ENCODE results near the gene HMG20A.

The HMG20A gene

DNA sequence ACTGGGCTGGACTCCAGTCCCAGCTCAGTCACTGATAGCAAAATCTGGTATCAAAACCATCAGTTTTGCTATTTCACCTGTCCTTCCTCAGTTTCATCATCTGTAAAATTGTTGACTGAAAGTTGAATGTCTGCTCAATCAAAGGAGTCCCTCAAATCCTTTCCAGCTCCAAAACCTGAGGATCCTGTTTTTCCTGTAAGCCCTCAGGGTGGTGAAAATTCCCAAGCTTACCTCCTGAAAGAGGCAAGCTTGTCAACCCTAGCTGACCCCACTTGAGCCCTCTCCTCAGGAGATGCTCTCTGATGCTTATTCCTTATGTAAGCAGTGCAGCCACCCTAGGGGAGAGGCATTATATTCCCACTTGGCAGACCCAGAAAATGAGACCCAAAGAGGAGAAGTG is 82.6 kb downstream of the HMG20A start:
- TF ChIP-seq JUND (IDR thresholded peaks at IDR 0.05; ENCODE audit: low read depth): no peak
- in situ Hi-C loops (cut with HindIII; ENCODE audit: low pct_unique_long_range_greater_than_20kb, low sequenced_read_pairs): no loop called here
- DNase-seq (ENCODE audit: low read depth in 1 of 2, low spot score in 1 of 2): peak in 1 of 2 experiments; percentile 84

DNA sequence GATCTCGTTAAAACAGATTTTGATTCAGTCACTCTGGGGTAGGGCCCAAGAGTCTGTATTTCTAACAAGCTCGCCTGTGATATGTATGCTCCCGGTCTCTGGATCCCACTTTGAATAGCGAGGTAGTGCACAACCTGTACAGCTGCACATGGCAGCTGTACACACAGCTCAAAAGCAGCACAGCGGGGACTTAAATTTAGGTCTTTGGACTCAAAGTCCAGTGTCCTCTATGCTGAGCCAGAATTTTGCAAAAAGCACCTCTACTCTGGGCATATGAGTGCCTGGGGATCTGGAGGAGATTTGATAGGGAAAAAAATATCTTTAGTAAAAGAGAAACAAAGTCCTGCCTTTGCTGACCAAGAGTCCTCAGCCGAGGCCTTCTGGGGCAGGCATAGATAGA is 83.1 kb downstream of the HMG20A start:
- in situ Hi-C loops (cut with HindIII; ENCODE audit: low pct_unique_long_range_greater_than_20kb, low sequenced_read_pairs): no loop called here
- no peak for DNase-seq (ENCODE audit: low read depth in 1 of 2, low spot score in 1 of 2)
- no peak for TF ChIP-seq JUND (IDR thresholded peaks at IDR 0.05; ENCODE audit: low read depth)

DNA sequence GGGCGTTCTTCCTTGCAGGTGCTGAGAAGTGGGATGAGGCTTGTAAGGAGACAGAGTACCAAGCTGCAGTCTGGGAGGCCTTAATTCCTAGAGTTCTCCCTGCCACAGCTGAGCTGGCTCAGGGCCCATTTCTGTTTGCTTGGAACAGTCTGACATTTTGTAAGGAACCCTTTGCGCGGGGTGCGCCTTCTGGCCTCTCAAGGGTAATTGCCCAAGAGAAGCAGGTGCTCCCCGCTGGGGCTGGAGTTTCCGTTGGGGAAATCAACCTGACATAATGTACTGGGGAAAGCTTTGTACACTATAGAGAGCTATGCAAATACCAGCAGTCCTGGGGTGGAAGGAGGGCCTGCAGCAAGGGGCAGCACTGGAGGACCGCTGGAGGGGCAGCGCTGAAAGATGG is 83.6 kb downstream of the HMG20A start:
- in situ Hi-C loops (cut with HindIII; ENCODE audit: low pct_unique_long_range_greater_than_20kb, low sequenced_read_pairs): no loop called here
- DNase-seq (ENCODE audit: low read depth in 1 of 2, low spot score in 1 of 2): peak in 1 of 2 experiments; percentile 85
- no peak for TF ChIP-seq JUND (IDR thresholded peaks at IDR 0.05; ENCODE audit: low read depth)

DNA sequence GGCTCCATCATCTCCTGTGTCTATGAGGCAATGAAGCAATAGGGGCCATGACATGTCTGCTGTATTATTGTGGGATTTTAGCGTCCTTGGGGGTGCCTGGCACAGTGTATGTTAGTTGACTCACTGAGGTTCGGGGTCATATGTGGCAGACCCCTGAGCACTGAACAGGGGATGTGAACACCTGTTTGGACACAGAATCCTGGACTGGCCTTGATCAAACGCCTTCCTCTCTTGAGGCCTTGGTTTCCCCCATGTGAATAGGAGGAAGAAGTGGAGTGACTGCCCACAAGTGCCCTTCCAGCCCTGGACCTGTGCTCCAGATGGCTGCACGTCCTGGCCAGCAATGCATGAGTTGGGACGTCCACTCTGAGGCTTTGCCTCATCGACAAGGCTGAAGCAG is 84.2 kb downstream of the HMG20A start:
- in situ Hi-C loops (cut with HindIII; ENCODE audit: low pct_unique_long_range_greater_than_20kb, low sequenced_read_pairs): no loop called here
- no peak for DNase-seq (ENCODE audit: low read depth in 1 of 2, low spot score in 1 of 2)
- TF ChIP-seq JUND (IDR thresholded peaks at IDR 0.05; ENCODE audit: low read depth): no peak

DNA sequence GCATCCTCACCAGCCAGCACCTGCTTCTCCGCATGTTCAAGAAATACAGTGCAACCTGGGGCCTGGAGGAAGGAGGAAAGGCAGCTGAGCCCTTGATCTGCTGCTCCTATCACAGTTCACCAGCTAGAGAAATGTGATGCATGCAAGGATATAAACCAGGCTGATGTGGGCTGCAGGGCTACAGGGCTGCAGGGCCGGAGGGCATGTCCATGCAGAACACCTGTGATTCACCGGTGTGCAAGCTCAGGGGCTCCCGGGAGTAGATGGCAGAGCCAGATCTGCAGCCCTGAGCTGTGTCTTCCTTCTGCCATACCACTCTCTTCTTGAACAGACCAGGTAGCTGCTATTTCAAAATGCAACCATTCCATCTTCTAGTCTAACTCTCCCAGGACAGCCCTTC is 84.9 kb downstream of the HMG20A start:
- in situ Hi-C loops (cut with HindIII; ENCODE audit: low pct_unique_long_range_greater_than_20kb, low sequenced_read_pairs): no loop called here
- TF ChIP-seq JUND (IDR thresholded peaks at IDR 0.05; ENCODE audit: low read depth): no peak
- no peak for DNase-seq (ENCODE audit: low read depth in 1 of 2, low spot score in 1 of 2)

DNA sequence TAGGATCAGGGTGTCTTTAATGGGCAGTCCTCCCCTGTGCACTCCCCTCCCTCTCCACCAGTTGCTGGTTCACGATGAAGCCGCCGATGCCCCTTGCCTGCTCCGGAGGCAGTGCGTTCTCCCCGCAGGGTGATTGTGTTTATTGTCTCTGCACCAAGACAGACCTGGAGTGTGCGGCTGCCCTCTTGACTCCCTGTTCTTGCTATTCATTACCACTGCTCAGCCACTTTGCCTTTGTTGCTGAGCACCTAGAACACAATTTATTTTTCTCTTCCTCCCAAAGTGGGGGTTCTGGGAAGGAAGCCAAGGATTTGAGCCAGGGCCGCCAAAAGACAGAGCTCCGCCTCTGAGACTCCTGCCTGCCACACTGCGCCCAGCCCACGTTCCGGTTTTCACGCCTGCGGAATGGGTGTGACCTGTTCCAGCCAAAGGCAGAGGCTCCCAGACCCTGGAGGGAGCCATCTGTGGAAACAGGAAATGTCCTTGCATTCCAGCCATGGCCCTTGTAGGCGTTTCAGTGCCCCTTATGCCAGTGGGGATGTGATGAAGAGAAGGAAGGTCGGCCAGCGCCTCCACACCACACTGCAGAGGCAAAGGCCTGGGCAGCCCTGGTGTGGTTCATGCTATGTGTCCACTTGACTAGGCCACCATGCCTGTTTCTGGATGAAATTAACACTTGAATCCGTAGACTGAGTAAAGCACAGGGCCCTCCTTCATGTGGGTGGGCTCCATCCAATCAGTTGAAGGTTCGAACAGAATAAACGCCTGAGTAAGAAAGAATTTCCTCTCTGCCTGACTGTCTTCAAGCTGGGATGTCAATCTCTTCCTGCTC is 85.8 kb downstream of the HMG20A start:
- in situ Hi-C loops (cut with HindIII; ENCODE audit: low pct_unique_long_range_greater_than_20kb, low sequenced_read_pairs): no loop called here
- DNase-seq (ENCODE audit: low read depth in 1 of 2, low spot score in 1 of 2): no peak
- no peak for TF ChIP-seq JUND (IDR thresholded peaks at IDR 0.05; ENCODE audit: low read depth)

DNA sequence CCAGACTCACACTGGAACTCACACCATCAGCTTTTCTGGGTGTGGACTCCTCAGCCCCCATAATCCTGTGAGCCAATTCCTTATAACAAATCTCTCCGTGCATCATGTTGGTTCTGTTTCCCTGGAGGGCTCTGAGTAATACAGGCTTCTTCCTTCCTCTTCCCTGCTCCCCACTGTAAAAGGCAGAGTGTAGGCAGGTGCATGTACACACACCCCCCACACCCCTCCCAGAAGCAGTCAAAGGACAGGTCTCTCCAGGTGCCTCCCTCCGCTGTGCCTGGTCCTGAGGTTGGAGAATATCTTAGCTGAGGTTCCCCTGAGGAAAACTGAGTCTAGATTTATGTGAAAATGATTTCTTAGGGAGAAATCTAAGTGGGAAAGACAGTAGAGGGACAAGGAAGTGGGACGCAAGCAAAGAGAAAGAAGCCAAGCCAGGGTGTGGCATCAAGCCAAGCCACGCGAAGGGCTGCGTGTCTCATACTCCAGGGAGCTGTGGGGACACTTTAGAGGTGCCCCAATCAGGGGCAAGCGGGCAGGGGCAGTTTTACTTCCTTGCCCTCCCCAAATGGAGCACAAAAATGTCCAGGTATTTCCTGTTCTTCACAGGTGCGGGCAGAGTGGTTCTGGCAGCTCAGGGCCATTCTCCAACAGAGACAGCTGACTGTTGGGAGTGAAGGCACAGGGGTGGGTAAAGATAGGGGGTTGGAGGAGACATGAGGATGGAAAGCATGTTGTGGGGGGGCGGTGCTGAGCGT is 86.6 kb downstream of the HMG20A start:
- TF ChIP-seq JUND (IDR thresholded peaks at IDR 0.05; ENCODE audit: low read depth): no peak
- in situ Hi-C loops (cut with HindIII; ENCODE audit: low pct_unique_long_range_greater_than_20kb, low sequenced_read_pairs): no loop called here
- DNase-seq (ENCODE audit: low read depth in 1 of 2, low spot score in 1 of 2): peak in 1 of 2 experiments; percentile 52

DNA sequence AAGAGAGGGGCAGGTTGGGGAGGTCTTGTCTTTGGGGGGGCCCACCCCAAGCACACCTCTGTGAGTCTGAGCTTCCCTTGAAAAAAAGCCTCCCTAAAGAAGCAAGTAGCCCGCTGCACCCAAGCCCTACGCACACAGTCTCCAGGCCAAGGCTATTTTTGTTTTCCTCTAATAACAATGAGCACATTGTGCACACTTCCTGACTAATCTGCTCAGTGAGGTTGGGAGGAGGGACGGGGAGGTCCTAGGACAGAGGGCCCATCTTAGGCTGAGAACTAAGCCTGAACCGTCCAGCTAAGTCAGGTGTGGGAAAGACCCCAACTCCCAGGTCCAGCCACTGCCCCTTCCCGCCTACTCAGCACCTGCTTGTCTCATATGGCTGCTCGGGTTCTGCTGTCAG is 87.2 kb downstream of the HMG20A start:
- in situ Hi-C loops (cut with HindIII; ENCODE audit: low pct_unique_long_range_greater_than_20kb, low sequenced_read_pairs): no loop called here
- TF ChIP-seq JUND (IDR thresholded peaks at IDR 0.05; ENCODE audit: low read depth): no peak
- DNase-seq (ENCODE audit: low read depth in 1 of 2, low spot score in 1 of 2): no peak

DNA sequence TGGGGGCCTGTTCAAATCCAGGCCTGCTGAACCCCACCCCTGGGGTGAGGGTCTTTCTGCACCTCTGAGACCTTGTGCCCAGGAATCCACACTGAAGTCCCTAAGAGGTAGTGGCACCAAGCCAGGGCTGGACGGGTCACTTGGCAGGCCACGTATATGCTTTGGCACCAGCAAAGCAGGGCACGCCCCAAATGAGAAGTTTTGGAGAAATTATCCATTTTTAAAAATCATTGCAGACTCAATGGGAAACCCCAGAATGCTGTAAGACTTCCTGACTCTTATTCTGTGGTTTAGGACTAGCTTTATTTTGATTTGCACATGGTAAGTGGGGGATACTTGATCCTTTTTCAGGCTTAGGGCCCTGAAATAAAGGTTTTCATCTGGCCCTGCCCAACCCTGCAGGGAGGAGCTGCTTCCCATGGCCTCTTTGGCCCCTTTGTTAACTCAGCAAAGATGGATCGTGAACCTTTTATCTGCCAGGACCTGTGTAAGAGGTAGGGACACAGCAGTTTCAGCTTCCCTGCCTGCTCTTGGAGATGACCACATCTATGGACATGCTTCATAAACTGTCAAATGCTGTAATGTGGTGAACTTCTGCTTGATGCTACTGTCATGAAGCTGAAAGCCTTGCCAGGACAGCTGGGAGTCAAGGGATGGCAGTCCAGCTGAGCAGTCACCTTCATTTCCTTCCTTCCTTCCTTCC is 88.0 kb downstream of the HMG20A start:
- in situ Hi-C loops (cut with HindIII; ENCODE audit: low pct_unique_long_range_greater_than_20kb, low sequenced_read_pairs): no loop called here
- no peak for TF ChIP-seq JUND (IDR thresholded peaks at IDR 0.05; ENCODE audit: low read depth)
- no peak for DNase-seq (ENCODE audit: low read depth in 1 of 2, low spot score in 1 of 2)

DNA sequence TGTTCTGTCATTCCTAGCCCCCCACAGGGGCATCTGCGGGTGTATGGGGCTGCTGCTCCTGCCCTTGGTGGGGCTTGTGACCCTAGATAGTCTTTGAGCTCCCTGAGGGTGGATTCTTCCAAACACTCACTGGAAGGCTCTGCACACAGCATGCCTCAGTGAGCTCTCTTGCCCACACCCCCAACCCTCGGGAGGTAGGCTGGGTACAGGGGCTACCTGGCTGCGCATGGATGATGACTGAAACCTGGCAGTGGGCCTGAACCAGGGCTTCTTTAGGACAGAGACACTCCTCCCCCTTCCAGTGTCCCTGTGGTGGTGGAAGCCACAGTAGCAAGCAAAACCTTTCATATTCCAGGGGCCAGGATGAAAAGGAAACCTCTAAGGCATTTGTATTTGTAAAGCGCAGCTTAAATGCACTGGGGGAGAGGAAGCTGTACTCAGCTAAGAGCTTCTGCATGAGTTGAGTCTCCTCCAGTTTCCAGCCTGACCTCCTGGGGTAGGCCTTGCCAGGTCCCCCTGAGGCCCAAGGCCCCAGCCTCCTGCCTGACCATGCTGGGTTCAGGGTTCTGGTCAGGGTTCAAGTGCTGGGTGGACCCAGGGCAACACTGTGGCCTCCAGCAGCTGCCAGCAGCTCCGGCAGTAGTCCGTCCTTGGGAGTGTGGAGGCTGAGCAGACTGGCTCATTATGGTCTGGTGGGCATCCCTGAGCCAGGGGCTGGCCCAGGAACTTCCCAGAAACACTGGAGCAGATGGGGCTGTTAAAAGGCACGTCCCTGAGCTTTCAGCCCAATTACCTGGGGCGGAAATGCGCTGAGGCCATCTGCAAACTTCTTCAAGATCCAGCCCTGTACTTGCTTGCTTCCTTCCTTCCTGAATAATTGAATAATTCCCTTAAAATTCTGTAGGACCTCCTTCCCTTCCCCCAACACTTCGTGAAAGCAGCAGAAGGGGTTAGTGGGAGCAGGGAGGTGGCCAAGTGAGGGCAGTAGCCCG is 89.7 kb downstream of the HMG20A start:
- DNase-seq (ENCODE audit: low read depth in 1 of 2, low spot score in 1 of 2): no peak
- no peak for TF ChIP-seq JUND (IDR thresholded peaks at IDR 0.05; ENCODE audit: low read depth)
- in situ Hi-C loops (cut with HindIII; ENCODE audit: low pct_unique_long_range_greater_than_20kb, low sequenced_read_pairs): no loop called here

DNA sequence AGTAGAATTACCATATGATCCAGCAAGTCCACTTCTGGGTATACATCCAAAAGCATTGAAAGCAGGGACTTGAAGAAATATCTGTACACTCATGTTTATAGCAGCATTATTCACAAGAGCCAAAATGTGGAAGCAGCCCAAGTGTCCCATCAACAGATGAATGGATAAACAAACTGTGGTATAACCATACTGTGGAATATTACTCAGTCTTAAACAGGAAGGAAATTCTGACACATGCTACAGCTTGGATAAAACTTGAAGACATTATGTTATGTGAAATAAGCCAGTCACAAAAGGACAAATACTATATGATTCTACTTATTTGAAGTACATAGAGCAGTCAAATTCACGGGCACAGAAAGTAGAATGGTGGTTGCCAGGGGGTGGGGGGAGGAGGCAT is 91.2 kb downstream of the HMG20A start:
- no peak for TF ChIP-seq JUND (IDR thresholded peaks at IDR 0.05; ENCODE audit: low read depth)
- in situ Hi-C loops (cut with HindIII; ENCODE audit: low pct_unique_long_range_greater_than_20kb, low sequenced_read_pairs): no loop called here
- no peak for DNase-seq (ENCODE audit: low read depth in 1 of 2, low spot score in 1 of 2)

DNA sequence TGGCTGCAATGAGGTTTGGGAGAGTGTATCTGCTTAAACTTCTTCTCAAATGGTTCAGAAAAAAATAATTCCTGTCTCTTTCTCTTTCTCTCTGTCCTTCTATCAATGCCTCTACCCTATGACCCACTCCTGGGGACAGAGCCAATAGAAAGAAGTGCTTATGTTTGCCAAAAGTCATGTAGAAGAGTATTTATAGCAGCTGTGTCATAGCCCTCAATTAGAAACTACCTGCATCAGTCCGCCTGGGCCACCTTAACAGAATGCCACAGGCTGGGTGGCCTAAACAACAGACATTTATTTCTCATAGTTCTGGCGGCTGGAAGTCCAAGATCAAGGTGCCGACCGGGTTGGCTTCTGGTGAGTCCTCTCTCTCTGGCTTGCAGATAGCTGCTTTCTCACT is 92.5 kb downstream of the HMG20A start:
- no peak for DNase-seq (ENCODE audit: low read depth in 1 of 2, low spot score in 1 of 2)
- in situ Hi-C loops (cut with HindIII; ENCODE audit: low pct_unique_long_range_greater_than_20kb, low sequenced_read_pairs): no loop called here
- no peak for TF ChIP-seq JUND (IDR thresholded peaks at IDR 0.05; ENCODE audit: low read depth)

Measured in T47D (cell line).